NT2/D1 (cell line): ENCODE measurements around the gene GPAT3.
"Not testable (repeated sequence)": the region's sequence is repeated elsewhere in the genome, so short reads cannot be mapped to it uniquely, and the experiment has no call there.

Experiments used
- DNase-seq: peaks from one replicate; pipeline ENCODE4 v3.0.0-alpha.2; 2011; ENCODE audit warnings: low read depth, low spot score
- H3K27me3 ChIP-seq: 2 replicates; pipeline ENCODE4 v1.6.0; 2011; ENCODE audit warnings: mild to moderate bottlenecking; ENCODE audit not compliant: insufficient read length, insufficient read depth
- H3K36me3 ChIP-seq: 2 replicates; pipeline ENCODE4 v1.6.1; 2011; ENCODE audit warnings: mild to moderate bottlenecking, low read length, mixed read lengths; ENCODE audit not compliant: insufficient read depth, insufficient read length
- H3K4me1 ChIP-seq: 2 replicates; pipeline ENCODE4 v1.5.1; 2011; ENCODE audit not compliant: insufficient read depth, insufficient read length
- H3K4me3 ChIP-seq: 2 replicates; pipeline ENCODE4 v1.5.1; 2011; ENCODE audit warnings: low read depth; ENCODE audit not compliant: insufficient read length
- H3K9ac ChIP-seq: 2 replicates; pipeline ENCODE4 v1.6.0; 2011; ENCODE audit warnings: low read depth; ENCODE audit not compliant: insufficient read length
- H3K9me3 ChIP-seq: 2 replicates; pipeline ENCODE4 v1.5.1; 2011; ENCODE audit warnings: mild to moderate bottlenecking, low read length; ENCODE audit not compliant: insufficient read depth
- SUZ12 ChIP-seq: IDR thresholded peaks from 2 replicates; pipeline ENCODE4 v1.6.1; 2011; ENCODE audit not compliant: insufficient read length, insufficient read depth; ENCODE audit errors: extremely low read depth
- YY1 ChIP-seq: IDR thresholded peaks from 2 replicates; pipeline ENCODE4 v1.6.1; 2011; ENCODE audit not compliant: insufficient read length, insufficient read depth
- ZNF274 ChIP-seq: IDR thresholded peaks from 2 replicates; pipeline ENCODE4 v1.6.1; 2011; ENCODE audit warnings: mild to moderate bottlenecking, low read depth, low read length

GPAT3 gene

DNA sequence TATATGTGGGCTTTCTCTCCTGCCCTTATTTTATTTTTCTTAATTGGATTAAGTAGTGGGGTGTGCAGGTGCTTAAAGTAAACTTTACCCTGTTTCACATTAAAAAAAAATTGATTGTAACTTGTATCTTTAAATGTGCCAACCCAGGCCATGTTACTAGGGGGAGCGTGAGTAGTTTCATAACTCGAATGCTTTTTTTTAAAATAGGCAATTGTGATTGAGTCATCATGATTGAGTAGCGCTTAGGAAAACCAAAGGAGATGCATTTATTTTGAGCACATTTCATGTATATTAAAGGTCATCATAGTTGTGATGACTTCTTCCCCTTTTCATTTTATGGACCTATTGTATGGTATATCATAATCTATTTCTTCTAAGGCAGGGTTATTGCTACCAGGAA is 32.2 kb downstream of the GPAT3 start:
- Histone ChIP-seq H3K27me3 (no peaks in the 10 kb centered on the region), H3K9ac (no peak overlapping the region), H3K36me3 (no peaks in the 10 kb centered on the region), H3K9me3 (no peaks in the 10 kb centered on the region), H3K4me3 (no peak overlapping the region), H3K4me1 (no peaks in the 10 kb centered on the region)
- DNase-seq, result no peak
- TF ChIP-seq SUZ12, result no peak
- no peak for TF ChIP-seq YY1
- no peak for TF ChIP-seq ZNF274

DNA sequence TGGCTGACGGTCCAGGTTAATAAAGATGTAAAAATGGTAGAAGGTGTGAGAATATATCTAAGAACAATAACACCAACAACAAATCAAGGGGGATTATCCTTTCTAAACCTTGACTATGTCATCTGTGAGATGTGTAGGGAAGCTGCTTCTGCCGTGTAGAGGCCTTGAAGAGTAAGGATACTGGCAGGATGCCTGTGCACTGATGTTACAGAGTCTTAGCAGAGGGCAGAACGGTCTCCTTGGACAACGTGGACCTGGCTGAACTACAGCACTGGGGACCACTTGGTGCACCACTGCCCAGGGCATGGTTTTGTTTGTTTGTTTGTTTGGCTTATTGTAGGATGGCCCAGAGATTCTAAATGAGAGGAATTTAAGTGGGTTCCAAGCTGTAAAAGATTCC is 33.5 kb downstream of the GPAT3 start:
- Histone ChIP-seq H3K27me3 (no peaks in the 10 kb centered on the region), H3K9me3 (no peaks in the 10 kb centered on the region), H3K36me3 (no peaks in the 10 kb centered on the region), H3K4me1 (no peaks in the 10 kb centered on the region), H3K9ac (no peak overlapping the region), H3K4me3 (no peak overlapping the region)
- no peak for DNase-seq
- no peak for TF ChIP-seq SUZ12
- TF ChIP-seq YY1, result no peak

DNA sequence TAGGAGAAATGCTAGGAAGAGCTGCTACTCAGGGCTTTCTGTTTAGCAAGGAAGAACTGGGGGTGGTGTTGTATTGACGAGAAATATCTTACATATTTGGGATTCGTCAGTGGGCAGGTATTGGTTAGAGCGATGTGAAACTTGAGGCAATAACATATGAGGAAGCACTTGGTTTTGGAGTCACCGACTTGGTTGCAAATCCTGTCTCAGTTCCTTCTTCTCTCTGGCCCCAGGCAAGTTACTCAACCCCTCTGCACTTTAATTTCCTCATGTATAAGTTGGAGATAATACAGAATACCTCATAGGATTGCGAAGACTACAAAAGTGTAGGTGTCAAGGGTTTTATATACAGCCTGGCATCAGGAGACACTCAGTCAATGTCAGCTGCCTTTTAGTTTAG is 34.1 kb downstream of the GPAT3 start:
- H3K4me3 ChIP-seq, result no peak overlapping the region
- H3K9me3 ChIP-seq, result no peaks in the 10 kb centered on the region
- H3K9ac ChIP-seq, result no peak overlapping the region
- H3K27me3 ChIP-seq, result no peaks in the 10 kb centered on the region
- no peaks in the 10 kb centered on the region for H3K4me1 ChIP-seq
- DNase-seq, result no peak
- H3K36me3 ChIP-seq, result no peaks in the 10 kb centered on the region
- TF ChIP-seq SUZ12 (no peak), ZNF274 (no peak), YY1 (no peak)

DNA sequence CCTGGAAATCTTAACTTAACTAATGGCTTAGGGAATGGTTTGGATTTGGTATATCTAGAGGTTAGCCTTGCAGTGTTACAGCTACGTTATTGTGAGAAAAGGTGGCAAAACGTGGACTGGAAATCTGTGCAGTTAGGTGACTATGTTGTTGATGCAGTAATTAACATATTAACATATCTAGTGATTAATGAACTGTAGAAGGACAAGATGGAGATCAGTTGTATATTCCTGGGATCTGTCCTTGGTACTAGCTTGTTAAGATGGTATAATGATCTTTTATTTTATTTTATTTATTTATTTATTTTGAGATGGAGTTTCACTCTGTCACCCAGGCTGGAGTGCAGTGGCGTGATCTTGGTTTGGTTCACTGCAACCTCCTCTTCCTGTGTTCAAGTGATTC is 36.9 kb downstream of the GPAT3 start:
- H3K4me3 ChIP-seq, result no peak overlapping the region
- no peaks in the 10 kb centered on the region for H3K36me3 ChIP-seq
- no peaks in the 10 kb centered on the region for H3K4me1 ChIP-seq
- TF ChIP-seq SUZ12 (no peak), ZNF274 (no peak), YY1 (no peak)
- no peaks in the 10 kb centered on the region for H3K9me3 ChIP-seq
- no peak overlapping the region for H3K9ac ChIP-seq
- DNase-seq, result no peak
- H3K27me3 ChIP-seq, result no peaks in the 10 kb centered on the region

DNA sequence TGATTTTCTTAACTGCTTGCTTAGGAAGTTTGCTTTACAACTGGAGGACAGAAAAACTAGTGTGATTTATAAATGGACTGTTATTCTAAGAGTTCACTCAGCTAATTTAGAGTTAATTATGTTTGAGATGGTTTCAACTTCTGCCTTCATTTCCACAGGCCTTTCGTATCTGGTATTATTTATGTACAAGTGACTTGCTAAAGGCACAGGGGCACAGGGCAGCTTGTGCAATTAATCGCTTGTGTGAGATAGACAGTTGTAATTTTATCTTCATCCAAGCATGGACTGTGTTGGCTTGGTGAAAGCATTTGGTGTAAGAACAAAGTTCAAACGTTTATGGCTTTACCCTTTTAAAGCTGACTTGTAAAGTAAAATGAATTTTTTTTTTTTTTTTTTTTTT is 38.3 kb downstream of the GPAT3 start:
- H3K4me3 ChIP-seq, result no peak overlapping the region
- H3K9ac ChIP-seq, result no peak overlapping the region
- DNase-seq, result no peak
- H3K9me3 ChIP-seq, result no peaks in the 10 kb centered on the region
- H3K4me1 ChIP-seq, result no peaks in the 10 kb centered on the region
- no peaks in the 10 kb centered on the region for H3K27me3 ChIP-seq
- TF ChIP-seq ZNF274 (no peak), SUZ12 (no peak), YY1 (no peak)
- H3K36me3 ChIP-seq, result no peaks in the 10 kb centered on the region

DNA sequence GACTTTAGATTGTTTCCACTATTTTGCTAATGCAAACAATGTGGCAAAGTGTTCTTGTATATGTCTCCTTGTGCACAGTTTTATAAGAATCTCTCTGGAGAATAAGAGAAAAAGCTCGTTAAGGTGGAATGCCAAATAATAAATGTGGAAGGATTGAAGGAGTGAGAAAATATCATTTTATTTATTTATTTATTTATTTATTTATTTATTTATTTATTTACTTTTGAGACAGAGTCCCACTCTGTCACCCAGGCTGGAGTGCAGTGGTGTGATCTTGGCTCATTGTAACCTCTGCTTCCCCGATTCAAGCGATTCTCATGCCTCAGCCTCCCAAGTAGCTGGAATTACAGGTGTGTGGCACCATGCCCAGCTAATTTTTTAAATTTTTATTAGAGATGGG is 40.3 kb downstream of the GPAT3 start:
- not testable (repeated sequence) for DNase-seq, H3K9me3 ChIP-seq, H3K9ac ChIP-seq, H3K4me3 ChIP-seq, H3K4me1 ChIP-seq, H3K27me3 ChIP-seq, H3K36me3 ChIP-seq

DNA sequence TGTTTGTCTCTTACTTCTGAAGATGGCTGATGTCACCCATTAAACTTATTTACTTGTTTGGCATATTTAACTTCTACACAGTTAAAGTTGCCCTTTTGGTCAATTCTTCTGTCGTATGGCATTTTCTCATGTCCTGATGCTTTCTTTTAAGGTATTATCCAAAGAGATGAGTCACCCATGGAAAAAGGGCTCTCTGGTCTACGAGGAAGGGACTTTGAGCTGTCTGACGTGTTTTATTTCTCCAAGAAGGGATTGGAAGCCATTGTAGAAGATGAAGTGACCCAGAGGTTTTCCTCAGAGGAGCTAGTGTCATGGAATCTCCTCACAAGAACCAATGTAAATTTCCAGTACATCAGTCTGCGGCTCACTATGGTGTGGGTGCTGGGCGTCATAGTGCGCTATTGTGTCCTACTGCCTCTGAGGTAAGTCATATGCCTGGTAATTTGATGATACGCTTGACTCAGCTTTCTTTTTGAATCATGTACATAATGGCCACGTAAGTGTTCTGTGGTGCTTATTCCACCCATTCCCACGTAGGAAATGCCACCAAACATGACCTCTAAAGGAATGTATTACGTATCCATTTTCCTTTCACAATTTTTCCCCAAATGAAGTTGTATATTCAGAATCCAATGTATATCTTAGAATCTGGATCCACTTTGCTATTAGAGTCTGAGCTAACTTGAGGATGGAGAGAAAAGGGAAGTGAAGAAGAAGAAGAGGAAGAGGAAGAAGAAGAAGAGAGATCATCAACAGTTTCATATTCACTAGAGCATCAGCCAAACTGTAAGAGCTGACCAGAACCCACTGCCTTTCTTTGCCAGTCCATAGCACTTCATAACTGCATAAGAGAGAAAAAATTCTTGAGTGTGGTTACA is 45.7 kb downstream of the GPAT3 start:
- Histone ChIP-seq H3K9me3 (no peaks in the 10 kb centered on the region), H3K27me3 (no peaks in the 10 kb centered on the region), H3K36me3 (no peaks in the 10 kb centered on the region), H3K4me3 (no peak overlapping the region), H3K9ac (no peak overlapping the region), H3K4me1 (no peaks in the 10 kb centered on the region)
- DNase-seq, result no peak
- TF ChIP-seq YY1 (no peak), SUZ12 (no peak), ZNF274 (no peak)
